Thyroid gland (tissue), 4 donors: Measurements from ENCODE around the gene PPM1H.

Experiments
- CTCF ChIP-seq, 6 experiments: fragments of 200-600 bp in 3 of 6; fragments of 450-650 bp in 3 of 6; sonication (generic) in 3 of 6; IDR thresholded peaks; one replicate each; pipeline ENCODE4 v1.5.1; 2016 to 2019; ENCODE audit warnings: antibody characterized with exemption in 6 of 6, mild to moderate bottlenecking in 2 of 6, inconsistent platforms in 1 of 6, moderate library complexity in 1 of 6
- POLR2A ChIP-seq, 2 donors: fragments of 450-650 bp; IDR thresholded peaks; one replicate each; pipeline ENCODE4 v1.6.1; 2017; ENCODE audit warnings: antibody characterized with exemption in 2 of 2, mild to moderate bottlenecking in 2 of 2, moderate library complexity in 1 of 2

- TF ChIP-seq CTCF (IDR thresholded peaks at IDR 0.05) = no peak
- TF ChIP-seq POLR2A (IDR thresholded peaks at IDR 0.05) = no peak
These were observed 34.7 kb upstream of the PPM1H start for GRCh38 chr12:62969695-62970094.
